Measurements from ENCODE around the gene SLC23A2.

DNA sequence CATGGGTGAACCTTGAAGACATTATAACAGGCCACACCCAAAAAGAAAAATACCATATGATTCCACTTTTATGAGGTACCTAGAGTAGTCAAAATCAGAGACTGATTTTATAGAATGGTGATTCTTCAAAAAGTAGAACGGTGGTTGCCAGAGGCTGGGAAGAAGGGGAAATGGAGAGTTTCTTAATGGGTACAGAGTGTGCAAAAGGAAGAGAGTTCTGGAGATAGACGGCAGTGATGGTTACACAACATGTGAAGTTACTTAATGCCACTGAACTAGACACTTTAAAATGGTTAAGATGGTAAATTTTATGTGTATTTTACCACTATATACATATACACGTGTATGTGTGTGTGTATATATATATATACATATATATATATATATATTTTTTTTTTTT is 198.8 kb downstream of the SLC23A2 start:
- TF ChIP-seq POLR2AphosphoS5 (IDR thresholded peaks at IDR 0.05; ENCODE audit: borderline replicate concordance, low read depth, low read length), result no peak
- no peak for TF ChIP-seq EZH2 (IDR thresholded peaks at IDR 0.05)
- TF ChIP-seq FOXP2 (optimal IDR thresholded peaks at IDR 0.05; ENCODE audit: control extremely low read depth, extremely low read length, insufficient read depth), result no peak

Data from SK-N-MC (cell line).